Measurements from ENCODE around the gene RNF130. TPM values are rescaled to one million over a fixed set of nuclear protein-coding genes. Genes with fewer than 3 reads are reported as not detected.

Gene RNF130
- total and polyA plus RNA-seq, 2 of the 13 experiments (the other 11 are each of a cell fraction or from before 2014, with no cell fraction given), result 28.2 to 28.3 TPM

GRCh38 chr5:180071531-180072255 lies at the start of gene RNF130 (continued):
- TF ChIP-seq GRHL1 (CRISPR knock-in tag; conservative IDR thresholded peaks at IDR 0.05) (peak; percentile 68; the same call in 1 of the 2 replicates), FOXK1 (CRISPR knock-in tag; IDR thresholded peaks at IDR 0.05; ENCODE audit: borderline replicate concordance, low read depth) (peak; percentile 59; the same call in 1 of the 2 replicates), SUZ12 (IDR thresholded peaks at IDR 0.05; ENCODE audit: low read depth, low read length) (no peak), PRPF4 (IDR thresholded peaks at IDR 0.05; ENCODE audit: low read depth, low read length, poor library complexity, severe bottlenecking) (no peak), ZFX (CRISPR knock-in tag; IDR thresholded peaks at IDR 0.05; ENCODE audit: low read depth) (peak; percentile 95), PHF5A (CRISPR knock-in tag; IDR thresholded peaks at IDR 0.05; ENCODE audit: low read depth, unreplicated experiment) (peak; percentile 78), BRCA1 (CRISPR knock-in tag; IDR thresholded peaks at IDR 0.05) (peak; percentile 97), ZNF576 (CRISPR knock-in tag; IDR thresholded peaks at IDR 0.05) (no peak; the same call in 1 of the 2 replicates), ZNF446 (CRISPR knock-in tag; IDR thresholded peaks at IDR 0.05) (peak; percentile 95), ETV5 (CRISPR knock-in tag; IDR thresholded peaks at IDR 0.05; ENCODE audit: borderline replicate concordance) (peak; percentile 73), ETV6 (CRISPR knock-in tag; conservative IDR thresholded peaks at IDR 0.05) (peak; percentile 97), MAF1 (CRISPR knock-in tag; IDR thresholded peaks at IDR 0.05; ENCODE audit: borderline replicate concordance) (peak; percentile 83; the same call in 1 of the 2 replicates), RFX1 (IDR thresholded peaks at IDR 0.05) (no peak), MXD4 (CRISPR knock-in tag; IDR thresholded peaks at IDR 0.05) (peak; percentile 92), FOXA1 (IDR thresholded peaks at IDR 0.05) (no peak), FOXA1 (CRISPR knock-in tag; IDR thresholded peaks at IDR 0.05) (peak; percentile 34; the same call in 1 of the 2 replicates), ZNF260 (CRISPR knock-in tag; IDR thresholded peaks at IDR 0.05; ENCODE audit: borderline replicate concordance, low read depth) (no peak), ZNF24 (IDR thresholded peaks at IDR 0.05) (no peak), RBAK (CRISPR knock-in tag; IDR thresholded peaks at IDR 0.05) (no peak), ZNF431 (CRISPR knock-in tag; IDR thresholded peaks at IDR 0.05; ENCODE audit: borderline replicate concordance, low read depth) (peak; percentile 99), SOX13 (IDR thresholded peaks at IDR 0.05) (no peak), SOX13 (CRISPR knock-in tag; conservative IDR thresholded peaks at IDR 0.05 in 1 of 2, IDR thresholded peaks at IDR 0.05 in 1 of 2) (peak in 1 of 2 experiments; percentile 35; a peak in 1 of 4 replicates), CEBPG (CRISPR knock-in tag; IDR thresholded peaks at IDR 0.05) (peak; percentile 32; the same call in 1 of the 2 replicates), NRL (CRISPR knock-in tag; IDR thresholded peaks at IDR 0.05; ENCODE audit: borderline replicate concordance) (peak; percentile 97; the same call in 1 of the 2 replicates)
- TF ChIP-seq, protein P1, sequence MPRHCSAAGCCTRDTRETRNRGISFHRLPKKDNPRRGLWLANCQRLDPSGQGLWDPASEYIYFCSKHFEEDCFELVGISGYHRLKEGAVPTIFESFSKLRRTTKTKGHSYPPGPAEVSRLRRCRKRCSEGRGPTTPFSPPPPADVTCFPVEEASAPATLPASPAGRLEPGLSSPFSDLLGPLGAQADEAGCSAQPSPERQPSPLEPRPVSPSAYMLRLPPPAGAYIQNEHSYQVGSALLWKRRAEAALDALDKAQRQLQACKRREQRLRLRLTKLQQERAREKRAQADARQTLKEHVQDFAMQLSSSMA (CRISPR knock-in tag; IDR thresholded peaks at IDR 0.05), result peak; percentile 86
- TF ChIP-seq, protein P2, sequence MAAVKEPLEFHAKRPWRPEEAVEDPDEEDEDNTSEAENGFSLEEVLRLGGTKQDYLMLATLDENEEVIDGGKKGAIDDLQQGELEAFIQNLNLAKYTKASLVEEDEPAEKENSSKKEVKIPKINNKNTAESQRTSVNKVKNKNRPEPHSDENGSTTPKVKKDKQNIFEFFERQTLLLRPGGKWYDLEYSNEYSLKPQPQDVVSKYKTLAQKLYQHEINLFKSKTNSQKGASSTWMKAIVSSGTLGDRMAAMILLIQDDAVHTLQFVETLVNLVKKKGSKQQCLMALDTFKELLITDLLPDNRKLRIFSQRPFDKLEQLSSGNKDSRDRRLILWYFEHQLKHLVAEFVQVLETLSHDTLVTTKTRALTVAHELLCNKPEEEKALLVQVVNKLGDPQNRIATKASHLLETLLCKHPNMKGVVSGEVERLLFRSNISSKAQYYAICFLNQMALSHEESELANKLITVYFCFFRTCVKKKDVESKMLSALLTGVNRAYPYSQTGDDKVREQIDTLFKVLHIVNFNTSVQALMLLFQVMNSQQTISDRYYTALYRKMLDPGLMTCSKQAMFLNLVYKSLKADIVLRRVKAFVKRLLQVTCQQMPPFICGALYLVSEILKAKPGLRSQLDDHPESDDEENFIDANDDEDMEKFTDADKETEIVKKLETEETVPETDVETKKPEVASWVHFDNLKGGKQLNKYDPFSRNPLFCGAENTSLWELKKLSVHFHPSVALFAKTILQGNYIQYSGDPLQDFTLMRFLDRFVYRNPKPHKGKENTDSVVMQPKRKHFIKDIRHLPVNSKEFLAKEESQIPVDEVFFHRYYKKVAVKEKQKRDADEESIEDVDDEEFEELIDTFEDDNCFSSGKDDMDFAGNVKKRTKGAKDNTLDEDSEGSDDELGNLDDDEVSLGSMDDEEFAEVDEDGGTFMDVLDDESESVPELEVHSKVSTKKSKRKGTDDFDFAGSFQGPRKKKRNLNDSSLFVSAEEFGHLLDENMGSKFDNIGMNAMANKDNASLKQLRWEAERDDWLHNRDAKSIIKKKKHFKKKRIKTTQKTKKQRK (IDR thresholded peaks at IDR 0.05; ENCODE audit: low read length), result no peak
